HEK293 (cell line): ENCODE measurements around the gene KITLG.

Source experiments
- CTCF ChIA-PET: fragments of 350-600 bp; formaldehyde crosslinking; extraction: SDS; loops from one replicate; lab custom pipeline; 2021; ENCODE audit warnings: antibody characterized with exemption; lab: Yijun Ruan, JAX
- POLR2A ChIA-PET: fragments of 300-600 bp; formaldehyde crosslinking; extraction: SDS; loops from one replicate; lab custom pipeline; 2020; ENCODE audit warnings: antibody characterized with exemption, inconsistent platforms; lab: Yijun Ruan, JAX
- H3K27ac ChIP-seq: fragments of 200-500 bp; sonication (Bioruptor generic); 2 replicates; pipeline ENCODE4 v1.5.1; 2014; ENCODE audit warnings: low read depth, low read length, control low read depth, inconsistent platforms; ENCODE audit errors: extremely low read depth
- H3K36me3 ChIP-seq, 2 experiments: fragments of 200-500 bp in 1 of 2; sonication (Bioruptor generic) in 1 of 2; 1 replicate in 1 of 2; 2 replicates in 1 of 2; pipeline ENCODE4 v1.5.1; 2014 to 2017; ENCODE audit warnings: inconsistent platforms in 2 of 2, low read length in 2 of 2; ENCODE audit not compliant: control insufficient read depth in 2 of 2, insufficient read depth in 1 of 2
- H3K4me1 ChIP-seq: fragments of 200-500 bp; sonication (Bioruptor generic); 2 replicates; pipeline ENCODE4 v1.5.1; 2014; ENCODE audit warnings: mild to moderate bottlenecking, low read length, inconsistent platforms; ENCODE audit not compliant: control insufficient read depth, insufficient read depth
- H3K4me3 ChIP-seq: 2 replicates; pipeline ENCODE4 v1.5.1; 2011; ENCODE audit warnings: low read depth, mild to moderate bottlenecking, control low read depth, low read length, moderate library complexity
- H3K9me3 ChIP-seq: fragments of 200-500 bp; sonication (Bioruptor generic); 2 replicates; pipeline ENCODE4 v1.5.1; 2014; ENCODE audit warnings: low read depth, low read length, inconsistent platforms; ENCODE audit not compliant: control insufficient read depth, insufficient read depth
- GLIS1 ChIP-seq: fragments of 450-650 bp; formaldehyde crosslinking; IDR thresholded peaks from 2 replicates; pipeline ENCODE4 v1.5.1; 2016; ENCODE audit warnings: missing biosample characterization, missing genetic modification characterization
- KLF10 ChIP-seq: fragments of 450-650 bp; IDR thresholded peaks from 2 replicates; pipeline ENCODE4 v1.5.1; 2018; ENCODE audit warnings: missing biosample characterization, mild to moderate bottlenecking, missing genetic modification characterization
- MEIS1 ChIP-seq: sonication (generic); formaldehyde crosslinking; IDR thresholded peaks from 2 replicates; pipeline ENCODE4 v1.8.1; 2022; ENCODE audit warnings: missing genetic modification reagents, mild to moderate bottlenecking, borderline replicate concordance
- MYNN ChIP-seq: fragments of 450-650 bp; formaldehyde crosslinking; IDR thresholded peaks from 2 replicates; pipeline ENCODE4 v1.5.1; 2016; ENCODE audit warnings: missing biosample characterization, missing genetic modification characterization, borderline replicate concordance
- ZBTB1 ChIP-seq: fragments of 450-650 bp; formaldehyde crosslinking; IDR thresholded peaks from 2 replicates; pipeline ENCODE4 v1.5.1; 2016; ENCODE audit warnings: missing biosample characterization, missing genetic modification characterization
- ZBTB17 ChIP-seq: fragments of 450-650 bp; formaldehyde crosslinking; IDR thresholded peaks from 2 replicates; pipeline ENCODE4 v1.5.1; 2016; ENCODE audit warnings: missing biosample characterization, missing genetic modification characterization
- ZBTB20 ChIP-seq: fragments of 450-650 bp; formaldehyde crosslinking; IDR thresholded peaks from 2 replicates; pipeline ENCODE4 v1.5.1; 2016; ENCODE audit warnings: missing biosample characterization, missing genetic modification characterization
- ZNF223 ChIP-seq: fragments of 450-650 bp; formaldehyde crosslinking; IDR thresholded peaks from 2 replicates; pipeline ENCODE4 v1.5.1; 2016; ENCODE audit warnings: missing biosample characterization, missing genetic modification characterization
- ZNF248 ChIP-seq: fragments of 450-650 bp; formaldehyde crosslinking; IDR thresholded peaks from 2 replicates; pipeline ENCODE4 v1.5.1; 2017; ENCODE audit warnings: missing biosample characterization, missing genetic modification characterization
- ZNF266 ChIP-seq: fragments of 450-650 bp; formaldehyde crosslinking; IDR thresholded peaks from 2 replicates; pipeline ENCODE4 v1.5.1; 2016; ENCODE audit warnings: missing biosample characterization, missing genetic modification characterization, low read depth
- ZNF302 ChIP-seq: fragments of 450-650 bp; formaldehyde crosslinking; IDR thresholded peaks from 2 replicates; pipeline ENCODE4 v1.5.1; 2016; ENCODE audit warnings: missing biosample characterization, missing genetic modification characterization, low read depth
- ZNF341 ChIP-seq: fragments of 450-650 bp; formaldehyde crosslinking; IDR thresholded peaks from 2 replicates; pipeline ENCODE4; 2016; ENCODE audit warnings: low read depth, missing biosample characterization, missing genetic modification characterization
- ZNF391 ChIP-seq: fragments of 450-650 bp; formaldehyde crosslinking; IDR thresholded peaks from 2 replicates; pipeline ENCODE4 v1.5.1; 2016; ENCODE audit warnings: low read depth, missing biosample characterization, missing genetic modification characterization, borderline replicate concordance
- ZNF548 ChIP-seq: fragments of 450-650 bp; formaldehyde crosslinking; IDR thresholded peaks from 2 replicates; pipeline ENCODE4 v1.5.1; 2016; ENCODE audit warnings: missing biosample characterization, missing genetic modification characterization
- ZNF585B ChIP-seq: fragments of 450-650 bp; formaldehyde crosslinking; IDR thresholded peaks from 2 replicates; pipeline ENCODE4 v1.5.1; 2016; ENCODE audit warnings: missing biosample characterization, missing genetic modification characterization
- ZNF610 ChIP-seq: fragments of 450-650 bp; formaldehyde crosslinking; IDR thresholded peaks from 2 replicates; pipeline ENCODE4 v1.5.1; 2016; ENCODE audit warnings: missing biosample characterization, missing genetic modification characterization, borderline replicate concordance
- ZNF701 ChIP-seq: fragments of 450-650 bp; formaldehyde crosslinking; IDR thresholded peaks from 2 replicates; pipeline ENCODE4 v1.5.1; 2016; ENCODE audit warnings: missing biosample characterization, missing genetic modification characterization
- ZNF76 ChIP-seq: fragments of 450-650 bp; formaldehyde crosslinking; IDR thresholded peaks from 2 replicates; pipeline ENCODE4; 2016; ENCODE audit warnings: low read depth, missing biosample characterization, missing genetic modification characterization, borderline replicate concordance
- ZNF791 ChIP-seq: fragments of 450-650 bp; formaldehyde crosslinking; IDR thresholded peaks from 2 replicates; pipeline ENCODE4 v1.5.1; 2016; ENCODE audit warnings: missing biosample characterization, missing genetic modification characterization
- ZNF837 ChIP-seq: fragments of 450-650 bp; formaldehyde crosslinking; IDR thresholded peaks from 2 replicates; pipeline ENCODE4 v1.5.1; 2016; ENCODE audit warnings: missing biosample characterization, missing genetic modification characterization
- TF ChIP-seq, protein P1 (sequence below): fragments of 450-650 bp; formaldehyde crosslinking; conservative IDR thresholded peaks from 2 replicates; pipeline ENCODE4 v1.5.1; 2016; ENCODE audit warnings: low read depth, missing biosample characterization, missing genetic modification characterization
- TF ChIP-seq, protein P2 (sequence below): fragments of 450-650 bp; formaldehyde crosslinking; IDR thresholded peaks from 2 replicates; pipeline ENCODE4 v1.5.1; 2016; ENCODE audit warnings: missing biosample characterization, missing genetic modification characterization
- TF ChIP-seq, protein P3 (sequence below): fragments of 450-650 bp; formaldehyde crosslinking; IDR thresholded peaks from 2 replicates; pipeline ENCODE4 v1.5.1; 2017; ENCODE audit warnings: missing biosample characterization, missing genetic modification characterization
- TF ChIP-seq, protein P4 (sequence below): fragments of 450-650 bp; formaldehyde crosslinking; IDR thresholded peaks from 2 replicates; pipeline ENCODE4 v1.5.1; 2016; ENCODE audit warnings: missing biosample characterization, missing genetic modification characterization

The KITLG gene

DNA sequence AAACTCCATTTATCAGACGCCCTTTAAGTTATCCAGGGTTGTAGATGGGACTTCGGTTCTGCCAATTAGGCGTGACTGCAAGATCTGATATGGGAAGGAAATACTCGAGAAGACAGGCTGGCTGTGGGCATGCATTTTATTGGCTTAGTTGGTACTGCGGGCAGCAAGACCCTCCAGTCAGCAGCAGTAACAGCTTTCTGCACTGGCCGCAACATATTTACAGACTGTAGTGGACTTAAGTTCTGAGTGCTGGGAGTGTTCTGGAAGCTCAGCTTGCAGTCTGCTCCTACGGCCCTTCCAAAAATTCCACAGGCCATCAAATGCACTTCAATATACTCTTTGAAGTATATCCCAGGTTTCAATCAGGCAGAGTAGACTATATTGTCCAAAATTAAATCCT lies 21.1 kb downstream of the KITLG start (continued):
- TF ChIP-seq, protein P1, sequence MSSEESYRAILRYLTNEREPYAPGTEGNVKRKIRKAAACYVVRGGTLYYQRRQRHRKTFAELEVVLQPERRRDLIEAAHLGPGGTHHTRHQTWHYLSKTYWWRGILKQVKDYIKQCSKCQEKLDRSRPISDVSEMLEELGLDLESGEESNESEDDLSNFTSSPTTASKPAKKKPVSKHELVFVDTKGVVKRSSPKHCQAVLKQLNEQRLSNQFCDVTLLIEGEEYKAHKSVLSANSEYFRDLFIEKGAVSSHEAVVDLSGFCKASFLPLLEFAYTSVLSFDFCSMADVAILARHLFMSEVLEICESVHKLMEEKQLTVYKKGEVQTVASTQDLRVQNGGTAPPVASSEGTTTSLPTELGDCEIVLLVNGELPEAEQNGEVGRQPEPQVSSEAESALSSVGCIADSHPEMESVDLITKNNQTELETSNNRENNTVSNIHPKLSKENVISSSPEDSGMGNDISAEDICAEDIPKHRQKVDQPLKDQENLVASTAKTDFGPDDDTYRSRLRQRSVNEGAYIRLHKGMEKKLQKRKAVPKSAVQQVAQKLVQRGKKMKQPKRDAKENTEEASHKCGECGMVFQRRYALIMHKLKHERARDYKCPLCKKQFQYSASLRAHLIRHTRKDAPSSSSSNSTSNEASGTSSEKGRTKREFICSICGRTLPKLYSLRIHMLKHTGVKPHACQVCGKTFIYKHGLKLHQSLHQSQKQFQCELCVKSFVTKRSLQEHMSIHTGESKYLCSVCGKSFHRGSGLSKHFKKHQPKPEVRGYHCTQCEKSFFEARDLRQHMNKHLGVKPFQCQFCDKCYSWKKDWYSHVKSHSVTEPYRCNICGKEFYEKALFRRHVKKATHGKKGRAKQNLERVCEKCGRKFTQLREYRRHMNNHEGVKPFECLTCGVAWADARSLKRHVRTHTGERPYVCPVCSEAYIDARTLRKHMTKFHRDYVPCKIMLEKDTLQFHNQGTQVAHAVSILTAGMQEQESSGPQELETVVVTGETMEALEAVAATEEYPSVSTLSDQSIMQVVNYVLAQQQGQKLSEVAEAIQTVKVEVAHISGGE (tag by site-specific recombination) = no peak
- no peak for TF ChIP-seq ZNF302 (tag by site-specific recombination)
- TF ChIP-seq MEIS1 (CRISPR knock-in tag) = no peak
- TF ChIP-seq ZNF701 (tag by site-specific recombination) = no peak
- TF ChIP-seq, protein P2, sequence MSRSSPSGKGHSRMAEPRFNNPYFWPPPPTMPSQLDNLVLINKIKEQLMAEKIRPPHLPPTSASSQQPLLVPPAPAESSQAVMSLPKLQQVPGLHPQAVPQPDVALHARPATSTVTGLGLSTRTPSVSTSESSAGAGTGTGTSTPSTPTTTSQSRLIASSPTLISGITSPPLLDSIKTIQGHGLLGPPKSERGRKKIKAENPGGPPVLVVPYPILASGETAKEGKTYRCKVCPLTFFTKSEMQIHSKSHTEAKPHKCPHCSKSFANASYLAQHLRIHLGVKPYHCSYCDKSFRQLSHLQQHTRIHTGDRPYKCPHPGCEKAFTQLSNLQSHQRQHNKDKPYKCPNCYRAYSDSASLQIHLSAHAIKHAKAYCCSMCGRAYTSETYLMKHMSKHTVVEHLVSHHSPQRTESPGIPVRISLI (tag by site-specific recombination) = no peak
- TF ChIP-seq MYNN (tag by site-specific recombination) = no peak
- TF ChIP-seq KLF10 = no peak
- no peak for TF ChIP-seq ZNF223 (tag by site-specific recombination)
- no peak for TF ChIP-seq ZNF837 (tag by site-specific recombination)
- TF ChIP-seq ZNF548 (tag by site-specific recombination) = no peak

DNA sequence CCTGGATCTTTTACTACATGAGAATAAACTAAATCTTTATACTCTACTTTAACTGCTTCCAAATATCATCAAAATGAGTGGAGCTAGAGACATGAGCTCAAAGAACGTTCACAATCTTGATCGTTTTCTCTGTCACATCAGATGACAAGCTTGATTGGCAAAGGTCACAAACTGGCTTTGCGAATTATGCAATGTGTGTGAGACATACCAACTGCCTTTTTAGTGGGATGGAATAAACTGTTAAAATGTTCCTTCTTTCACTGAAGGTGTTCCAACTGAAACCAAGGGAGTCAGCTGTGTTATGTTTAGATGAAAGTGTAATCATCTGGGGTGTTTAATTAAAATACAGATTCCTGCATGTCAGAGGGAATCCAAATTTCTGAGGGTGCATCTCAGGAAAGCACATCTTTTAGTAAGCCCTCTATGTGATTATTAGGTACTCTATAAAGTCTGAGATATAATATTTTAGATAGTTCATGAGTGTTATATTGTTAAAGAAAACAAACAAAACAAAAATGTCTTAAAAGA lies 21.9 kb downstream of the KITLG start:
- ChIA-PET CTCF (interaction anchor here (1.3 kb wide), 1 partner anchor 21 kb away, joined by 4 read pairs; no protein-coding TSS in a partner anchor), POLR2A (interaction anchor here (1.1 kb wide), 1 partner anchor 21 kb away, joined by 3 read pairs; the partner anchor contains the start of gene KITLG)
- H3K27ac ChIP-seq = no peak overlapping the region

DNA sequence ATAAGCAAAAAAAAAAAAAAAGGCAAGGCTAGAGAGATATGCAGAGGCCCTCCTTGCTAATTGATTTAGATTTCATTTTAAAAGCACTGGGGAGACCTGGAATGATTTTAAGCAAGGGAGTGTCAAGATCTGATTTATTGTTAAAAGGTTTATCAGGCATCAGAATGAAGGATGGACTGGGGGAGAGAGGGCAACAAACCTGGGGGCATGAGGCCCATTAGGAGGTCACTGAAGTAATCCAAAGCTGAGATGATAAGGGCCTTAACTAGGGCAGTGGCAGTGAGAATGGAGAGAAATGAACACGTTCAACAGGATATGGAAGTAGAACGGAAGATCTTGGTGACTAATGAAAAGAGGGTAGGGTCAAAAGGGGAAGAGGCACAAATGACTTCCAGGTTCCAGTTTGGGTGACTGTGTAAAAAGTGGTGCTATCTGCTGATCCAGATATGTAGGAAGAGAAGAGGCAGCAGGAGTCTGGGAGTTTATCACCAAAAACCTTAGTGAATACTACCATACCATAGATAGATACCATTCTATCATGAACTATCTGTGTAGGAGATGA lies 24.0 kb downstream of the KITLG start:
- Histone ChIP-seq H3K27ac (no peak overlapping the region), H3K36me3 (no peaks in the 10 kb centered on the region), H3K4me3 (no peak overlapping the region), H3K9me3 (no peaks in the 10 kb centered on the region), H3K4me1 (peaks cover 25% of the 10 kb centered on the region)
- CTCF ChIA-PET = interaction anchor here (1.0 kb wide), 1 partner anchor 23 kb away, joined by 3 read pairs; no protein-coding TSS in a partner anchor
- POLR2A ChIA-PET = no interaction called here
- TF ChIP-seq ZNF266 (tag by site-specific recombination) (no peak), ZBTB17 (tag by site-specific recombination) (0 out of 2 replicates have a peak, but pooled peaks have one; percentile 17), GLIS1 (no peak), ZNF76 (tag by site-specific recombination) (no peak), ZNF791 (tag by site-specific recombination) (no peak), ZNF391 (tag by site-specific recombination) (no peak), ZBTB1 (tag by site-specific recombination) (no peak), ZNF248 (tag by site-specific recombination) (no peak), ZNF610 (tag by site-specific recombination) (no peak), ZNF341 (no peak)
- TF ChIP-seq, protein P3, sequence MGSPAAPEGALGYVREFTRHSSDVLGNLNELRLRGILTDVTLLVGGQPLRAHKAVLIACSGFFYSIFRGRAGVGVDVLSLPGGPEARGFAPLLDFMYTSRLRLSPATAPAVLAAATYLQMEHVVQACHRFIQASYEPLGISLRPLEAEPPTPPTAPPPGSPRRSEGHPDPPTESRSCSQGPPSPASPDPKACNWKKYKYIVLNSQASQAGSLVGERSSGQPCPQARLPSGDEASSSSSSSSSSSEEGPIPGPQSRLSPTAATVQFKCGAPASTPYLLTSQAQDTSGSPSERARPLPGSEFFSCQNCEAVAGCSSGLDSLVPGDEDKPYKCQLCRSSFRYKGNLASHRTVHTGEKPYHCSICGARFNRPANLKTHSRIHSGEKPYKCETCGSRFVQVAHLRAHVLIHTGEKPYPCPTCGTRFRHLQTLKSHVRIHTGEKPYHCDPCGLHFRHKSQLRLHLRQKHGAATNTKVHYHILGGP (tag by site-specific recombination) = no peak

More for the DNA sequence above, 21.9 kb downstream of the KITLG start:
- Histone ChIP-seq H3K4me3 (no peak overlapping the region), H3K36me3 (no peaks in the 10 kb centered on the region), H3K9me3 (no peaks in the 10 kb centered on the region), H3K4me1 (peaks cover 31% of the 10 kb centered on the region)
- TF ChIP-seq, protein P4, sequence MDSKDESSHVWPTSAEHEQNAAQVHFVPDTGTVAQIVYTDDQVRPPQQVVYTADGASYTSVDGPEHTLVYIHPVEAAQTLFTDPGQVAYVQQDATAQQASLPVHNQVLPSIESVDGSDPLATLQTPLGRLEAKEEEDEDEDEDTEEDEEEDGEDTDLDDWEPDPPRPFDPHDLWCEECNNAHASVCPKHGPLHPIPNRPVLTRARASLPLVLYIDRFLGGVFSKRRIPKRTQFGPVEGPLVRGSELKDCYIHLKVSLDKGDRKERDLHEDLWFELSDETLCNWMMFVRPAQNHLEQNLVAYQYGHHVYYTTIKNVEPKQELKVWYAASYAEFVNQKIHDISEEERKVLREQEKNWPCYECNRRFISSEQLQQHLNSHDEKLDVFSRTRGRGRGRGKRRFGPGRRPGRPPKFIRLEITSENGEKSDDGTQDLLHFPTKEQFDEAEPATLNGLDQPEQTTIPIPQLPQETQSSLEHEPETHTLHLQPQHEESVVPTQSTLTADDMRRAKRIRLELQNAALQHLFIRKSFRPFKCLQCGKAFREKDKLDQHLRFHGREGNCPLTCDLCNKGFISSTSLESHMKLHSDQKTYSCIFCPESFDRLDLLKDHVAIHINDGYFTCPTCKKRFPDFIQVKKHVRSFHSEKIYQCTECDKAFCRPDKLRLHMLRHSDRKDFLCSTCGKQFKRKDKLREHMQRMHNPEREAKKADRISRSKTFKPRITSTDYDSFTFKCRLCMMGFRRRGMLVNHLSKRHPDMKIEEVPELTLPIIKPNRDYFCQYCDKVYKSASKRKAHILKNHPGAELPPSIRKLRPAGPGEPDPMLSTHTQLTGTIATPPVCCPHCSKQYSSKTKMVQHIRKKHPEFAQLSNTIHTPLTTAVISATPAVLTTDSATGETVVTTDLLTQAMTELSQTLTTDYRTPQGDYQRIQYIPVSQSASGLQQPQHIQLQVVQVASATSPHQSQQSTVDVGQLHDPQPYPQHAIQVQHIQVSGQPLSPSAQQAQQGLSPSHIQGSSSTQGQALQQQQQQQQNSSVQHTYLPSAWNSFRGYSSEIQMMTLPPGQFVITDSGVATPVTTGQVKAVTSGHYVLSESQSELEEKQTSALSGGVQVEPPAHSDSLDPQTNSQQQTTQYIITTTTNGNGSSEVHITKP (tag by site-specific recombination) = peak; percentile 55
- TF ChIP-seq ZNF585B (tag by site-specific recombination) (no peak), ZBTB20 (tag by site-specific recombination) (peak; percentile 91)
